Endothelial cell of umbilical vein (primary cell): ENCODE results near the gene CMPK2. TPM values are rescaled to one million over a fixed set of nuclear protein-coding genes. Genes with fewer than 3 reads are reported as not detected.

ENCODE experiments used
- BruUV-seq: library from RNA; stranded (reverse); fragments of 400-500 nt; replicated peaks from 2 replicates; lab custom pipeline; 2021; lab: Mats Ljungman, UMichigan
- CTCF ChIA-PET: fragments of 300-600, 350-600 bp; sonication (Branson Sonifier 250); formaldehyde crosslinking; loops from one replicate; lab custom pipeline; 2021; ENCODE audit warnings: antibody characterized with exemption, inconsistent platforms; lab: Charles Lee
- POLR2A ChIA-PET: fragments of 300-600, 350-600 bp; sonication (Branson Sonifier 250); formaldehyde crosslinking; loops from one replicate; lab custom pipeline; 2021; ENCODE audit warnings: antibody characterized with exemption, inconsistent platforms; lab: Charles Lee
- DNase-seq: peaks from one replicate; pipeline ENCODE4 v3.0.0-alpha.2; 2011; ENCODE audit warnings: low read depth, low spot score
- FAIRE-seq: peaks from 2 replicates; lab custom pipeline; 2011; peaks lifted over from hg19 to GRCh38; lab: Jason Lieb, UNC
- H2AFZ ChIP-seq: 2 replicates; pipeline ENCODE4 v1.6.0; 2012; ENCODE audit warnings: low read depth, low read length, control low read depth, inconsistent platforms
- H3K27ac ChIP-seq: 2 replicates; pipeline ENCODE4 v1.5.1; 2011; ENCODE audit warnings: low read depth, mild to moderate bottlenecking, control low read depth, low read length, moderate library complexity; ENCODE audit not compliant: insufficient read depth
- H3K27me3 ChIP-seq, 2 experiments: 2 replicates each; pipeline versions ENCODE4 v1.6.0 to v1.6.1; 2011; ENCODE audit warnings: low read length in 2 of 2, mixed read lengths in 1 of 2; ENCODE audit not compliant: control insufficient read depth in 2 of 2, insufficient read depth in 2 of 2
- H3K36me3 ChIP-seq, 2 experiments: 2 replicates in 1 of 2; 3 replicates in 1 of 2; pipeline ENCODE4 v1.5.1; 2011; ENCODE audit warnings: low read length in 2 of 2, mild to moderate bottlenecking in 1 of 2, moderate library complexity in 1 of 2; ENCODE audit not compliant: control insufficient read depth in 2 of 2, insufficient read depth in 2 of 2; ENCODE audit errors: extremely low read depth in 1 of 2
- H3K4me1 ChIP-seq: 3 replicates; pipeline ENCODE4 v1.5.1; 2011; ENCODE audit warnings: mild to moderate bottlenecking, low read length; ENCODE audit not compliant: control insufficient read depth, insufficient read depth; ENCODE audit errors: extremely low read depth
- H3K4me2 ChIP-seq: 2 replicates; pipeline ENCODE4 v1.6.1; 2011; ENCODE audit warnings: low read length, control low read depth, mixed read lengths; ENCODE audit not compliant: insufficient read depth
- H3K4me3 ChIP-seq, 3 experiments: fragments of 200-600 bp in 1 of 3; sonication (generic), shearing (Covaris generic) in 1 of 3; replicated peaks in 1 of 3; 2 replicates each; pipeline ENCODE4 v1.5.1; 2011 to 2016; ENCODE audit warnings: control low read depth in 3 of 3, low read length in 3 of 3, mild to moderate bottlenecking in 2 of 3, inconsistent platforms in 1 of 3, low read depth in 1 of 3, moderate library complexity in 1 of 3; ENCODE audit not compliant: insufficient read depth in 1 of 3
- H3K79me2 ChIP-seq: 2 replicates; pipeline ENCODE4 v1.6.0; 2012; ENCODE audit warnings: low read length, inconsistent platforms; ENCODE audit not compliant: control insufficient read depth, insufficient read depth
- H3K9ac ChIP-seq: replicated peaks from 2 replicates; pipeline ENCODE3; 2011; ENCODE audit warnings: low read length, control low read depth; ENCODE audit not compliant: insufficient read depth; ENCODE audit errors: extremely low read depth
- H3K9me1 ChIP-seq: replicated peaks from 3 replicates; pipeline ENCODE4 v1.6.0; 2011; ENCODE audit warnings: mild to moderate bottlenecking, low read length; ENCODE audit not compliant: control insufficient read depth, insufficient read depth; ENCODE audit errors: extremely low read depth
- H3K9me3 ChIP-seq: replicated peaks from 2 replicates; pipeline ENCODE4 v1.5.1; 2012; ENCODE audit warnings: low read length, inconsistent platforms; ENCODE audit not compliant: control insufficient read depth, insufficient read depth
- H4K20me1 ChIP-seq: replicated peaks from 2 replicates; pipeline ENCODE3; 2011; ENCODE audit warnings: mild to moderate bottlenecking, low read length; ENCODE audit not compliant: control insufficient read depth, insufficient read depth; ENCODE audit errors: extremely low read depth
- EZH2 ChIP-seq: IDR thresholded peaks from 2 replicates; pipeline ENCODE4 v1.6.1; 2012; ENCODE audit warnings: borderline replicate concordance, low read depth, mild to moderate bottlenecking, moderate library complexity, low read length, inconsistent platforms; ENCODE audit not compliant: severe bottlenecking
- FOS ChIP-seq: IDR thresholded peaks from 2 replicates; pipeline ENCODE4 v1.6.1; 2011; ENCODE audit warnings: mild to moderate bottlenecking, low read length, moderate library complexity, borderline replicate concordance; ENCODE audit not compliant: insufficient read depth
- GATA2 ChIP-seq: IDR thresholded peaks from 2 replicates; pipeline ENCODE4 v1.7.0; 2011; ENCODE audit warnings: low read depth, mild to moderate bottlenecking, moderate library complexity, mixed read lengths, low read length; ENCODE audit not compliant: insufficient read length, insufficient read depth
- JUN ChIP-seq: IDR thresholded peaks from 2 replicates; pipeline ENCODE4 v1.6.1; 2011; ENCODE audit warnings: borderline replicate concordance, low read depth; ENCODE audit not compliant: insufficient read length, insufficient read depth
- POLR2A ChIP-seq: IDR thresholded peaks from 2 replicates; pipeline ENCODE4 v1.6.1; 2012; ENCODE audit warnings: low read depth, mild to moderate bottlenecking, control low read depth, low read length
- POLR2AphosphoS5 ChIP-seq: IDR thresholded peaks from 2 replicates; pipeline ENCODE4 v1.6.1; 2012; ENCODE audit warnings: low read depth, mild to moderate bottlenecking, control low read depth, low read length, moderate library complexity; ENCODE audit not compliant: insufficient read depth
- dilution Hi-C: fragments of 300-500 bp; cut with MboI; formaldehyde crosslinking; loops from one replicate; pipeline ENCODE4 v1.15.0; 2019; ENCODE audit warnings: low sequenced_read_pairs; ENCODE audit not compliant: extremely low pct_ligation_motif_present
- intact Hi-C: fragments of 100-400 bp; cut with micrococcal nuclease; formaldehyde crosslinking; loops from one replicate; pipeline ENCODE4 v1.10.0; 2022
- polyA plus RNA-seq, 4 experiments: library from polyadenylated mRNA; depleted of rRNA in 3 of 4; stranded (reverse) in 3 of 4; unstranded in 1 of 4; fragments of >200 nt; gene quantifications; 2 replicates each; pipeline versions ENCODE4 v1.2.1 to v1.2.3, GENCODE V29; 2011 to 2012; ENCODE audit warnings: missing spikeins in 1 of 4
- total RNA-seq: library from RNA; stranded (reverse); gene quantifications from 2 replicates; pipeline ENCODE4 v1.2.3, GENCODE V29; 2021

The CMPK2 gene
- total and polyA plus RNA-seq, 2 donors (not counting 3 experiments of a cell fraction or from before 2014, with no cell fraction given), result 0.15 to 0.69 TPM

GRCh38 chr2:6835467-6835866 is 30.2 kb downstream of the CMPK2 start:
- no TSS peak for BruUV-seq
- CTCF ChIA-PET, result no interaction called here
- DNase-seq, result no peak

GRCh38 chr2:6834163-6834562 is 31.5 kb downstream of the CMPK2 start:
- dilution Hi-C loops, result no loop called here
- H3K27ac ChIP-seq, result no peak overlapping the region
- no peak overlapping the region for H3K4me2 ChIP-seq
- H3K36me3 ChIP-seq, result no peaks in the 10 kb centered on the region
- no peaks in the 10 kb centered on the region for H3K9me1 ChIP-seq
- H3K4me3 ChIP-seq, result no peak overlapping the region
- no TSS peak for BruUV-seq
- no peaks in the 10 kb centered on the region for H4K20me1 ChIP-seq
- H2AFZ ChIP-seq, result no peak overlapping the region
- CTCF ChIA-PET, result no interaction called here
- POLR2A ChIA-PET, result no interaction called here
- H3K9ac ChIP-seq, result no peak overlapping the region
- intact Hi-C loops, result no loop called here
- FAIRE-seq, result no peak
- H3K9me3 ChIP-seq, result no peaks in the 10 kb centered on the region
- no peak for TF ChIP-seq POLR2AphosphoS5
- no peak for TF ChIP-seq GATA2
- no peak for TF ChIP-seq POLR2A
- TF ChIP-seq FOS, result no peak
- no peaks in the 10 kb centered on the region for H3K27me3 ChIP-seq
- no peaks in the 10 kb centered on the region for H3K4me1 ChIP-seq
- DNase-seq, result no peak
- H3K79me2 ChIP-seq, result no peaks in the 10 kb centered on the region

More at GRCh38 chr2:6835467-6835866, 30.2 kb downstream of the CMPK2 start:
- POLR2A ChIA-PET, result no interaction called here
- dilution Hi-C loops (no loop called here), intact Hi-C loops (no loop called here)
- H2AFZ ChIP-seq, result no peak overlapping the region
- H3K79me2 ChIP-seq, result no peaks in the 10 kb centered on the region
- H3K9ac ChIP-seq, result no peak overlapping the region
- H3K9me1 ChIP-seq, result no peaks in the 10 kb centered on the region
- H3K4me3 ChIP-seq, result no peak overlapping the region
- TF ChIP-seq POLR2AphosphoS5 (no peak), JUN (peak; percentile 14), FOS (no peak), EZH2 (no peak)
- H3K4me1 ChIP-seq, result no peaks in the 10 kb centered on the region
- no peaks in the 10 kb centered on the region for H3K27me3 ChIP-seq
- H3K9me3 ChIP-seq, result no peaks in the 10 kb centered on the region
- no peaks in the 10 kb centered on the region for H4K20me1 ChIP-seq
- H3K4me2 ChIP-seq, result no peak overlapping the region
- no peak for FAIRE-seq
- no peak overlapping the region for H3K27ac ChIP-seq
- no peaks in the 10 kb centered on the region for H3K36me3 ChIP-seq
